OCI-LY7 (cell line): Measurements from ENCODE around the gene ABCB8. TPM values are rescaled to one million over a fixed set of nuclear protein-coding genes. Genes with fewer than 3 reads are reported as not detected.

Experiments
- BruUV-seq: library from RNA; stranded (reverse); fragments of 400-500 nt; replicated peaks from 2 replicates; lab custom pipeline; 2021; lab: Mats Ljungman, UMichigan
- CTCF ChIA-PET: fragments of 300-600 bp; sonication (Branson Sonifier 250); formaldehyde crosslinking; loops from one replicate; lab custom pipeline; 2022; ENCODE audit warnings: antibody characterized with exemption; ENCODE audit not compliant: unreplicated experiment; lab: Charles Lee
- POLR2A ChIA-PET: fragments of 300-600 bp; sonication (Branson Sonifier 250); formaldehyde crosslinking; loops from one replicate; lab custom pipeline; 2022; ENCODE audit warnings: antibody characterized with exemption; lab: Charles Lee
- DNase-seq: peaks from one replicate; pipeline ENCODE4 v3.0.0-alpha.2; 2015; ENCODE audit warnings: low spot score
- H2AFZ ChIP-seq: fragments of 200-600 bp; sonication (generic), shearing (Covaris generic); 2 replicates; pipeline ENCODE4 v1.6.1; 2014; ENCODE audit warnings: mild to moderate bottlenecking, antibody characterized with exemption, low read length, moderate library complexity
- H3K27ac ChIP-seq: fragments of 200-600 bp; sonication (generic); 2 replicates; pipeline ENCODE4 v1.5.1; 2014; ENCODE audit warnings: mixed run types, low read depth, mild to moderate bottlenecking, moderate library complexity, low read length, inconsistent platforms; ENCODE audit not compliant: poor library complexity, severe bottlenecking
- H3K36me3 ChIP-seq: fragments of 200-600 bp; sonication (generic); 2 replicates; pipeline ENCODE4 v1.6.1; 2014; ENCODE audit warnings: mild to moderate bottlenecking, antibody characterized with exemption, low read length, moderate library complexity, mixed read lengths; ENCODE audit not compliant: insufficient read depth
- H3K4me1 ChIP-seq: fragments of 200-600 bp; sonication (generic); 2 replicates; pipeline ENCODE4 v1.5.1; 2014; ENCODE audit warnings: mild to moderate bottlenecking, low read length; ENCODE audit not compliant: insufficient read depth, poor library complexity, severe bottlenecking
- H3K4me2 ChIP-seq: fragments of 200-600 bp; sonication (generic); 2 replicates; pipeline ENCODE4 v1.6.1; 2014; ENCODE audit warnings: mild to moderate bottlenecking, low read length
- H3K4me3 ChIP-seq: fragments of 200-600 bp; sonication (generic); 2 replicates; pipeline ENCODE4 v1.5.1; 2014; ENCODE audit warnings: mild to moderate bottlenecking, low read depth, low read length; ENCODE audit not compliant: poor library complexity, severe bottlenecking
- H3K79me2 ChIP-seq: fragments of 200-600 bp; sonication (generic); 2 replicates; pipeline ENCODE4 v1.6.1; 2016; ENCODE audit warnings: low read depth, mild to moderate bottlenecking, low read length, moderate library complexity, mixed read lengths; ENCODE audit not compliant: insufficient read depth
- H3K9me2 ChIP-seq: fragments of 200-600 bp; sonication (generic); 2 replicates; pipeline ENCODE4 v1.6.1; 2016; ENCODE audit warnings: mild to moderate bottlenecking, low read length, mixed read lengths; ENCODE audit not compliant: insufficient read depth
- H3K9me3 ChIP-seq: fragments of 200-600 bp; sonication (generic); 2 replicates; pipeline ENCODE4 v1.6.1; 2014; ENCODE audit warnings: mild to moderate bottlenecking, mixed run types, low read length, mixed read lengths
- H4K20me1 ChIP-seq: fragments of 200-600 bp; sonication (generic); 2 replicates; pipeline ENCODE4 v1.6.1; 2014; ENCODE audit warnings: mild to moderate bottlenecking, antibody characterized with exemption, low read length, moderate library complexity, mixed read lengths; ENCODE audit not compliant: insufficient read depth
- EZH2phosphoT487 ChIP-seq: fragments of 200-600 bp; sonication (generic); IDR thresholded peaks from 2 replicates; pipeline ENCODE4 v1.6.1; 2018; ENCODE audit warnings: low read depth, borderline replicate concordance, mild to moderate bottlenecking, mixed run types, antibody characterized with exemption, low read length, moderate library complexity, mixed read lengths
- intact Hi-C: fragments of 100-400 bp; cut with micrococcal nuclease; formaldehyde crosslinking; loops from one replicate; pipeline ENCODE4 v1.10.0; 2022; ENCODE audit not compliant: unreplicated experiment
- total RNA-seq, 2 experiments: library from RNA; depleted of rRNA in 1 of 2; stranded (reverse); fragments of >200 nt in 1 of 2; shearing (Covaris generic) in 1 of 2; gene quantifications; 2 replicates each; pipeline ENCODE4 v1.2.3, GENCODE V29; 2014 to 2022
- TF ChIP-seq, protein P1 (sequence below): fragments of 200-600 bp; sonication (generic); conservative IDR thresholded peaks from 2 replicates; pipeline ENCODE4 v1.5.1; 2014; ENCODE audit warnings: mild to moderate bottlenecking, antibody characterized with exemption, low read length, moderate library complexity, mixed read lengths

The ABCB8 gene
- total RNA-seq, 2 experiments from 2014 or later, result 32.0 to 64.7 TPM

DNA sequence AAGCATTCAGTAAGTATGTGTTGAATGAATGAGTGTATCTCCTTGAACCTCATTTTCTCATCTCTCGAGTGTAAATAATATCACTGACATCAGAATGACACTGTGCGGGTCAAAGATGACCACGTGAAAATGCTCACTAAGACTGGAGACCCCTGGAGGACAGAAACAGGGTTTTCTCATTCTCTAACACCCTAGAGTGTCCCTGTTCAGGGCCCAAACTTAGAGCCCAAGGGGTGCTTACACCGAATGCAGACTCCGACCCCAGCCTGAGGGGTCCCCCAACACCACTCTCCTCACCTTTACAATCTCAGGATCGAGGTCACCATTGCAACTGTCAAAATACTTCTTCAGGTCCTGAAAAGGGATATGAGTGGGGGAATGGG lies 28.0 kb downstream of the ABCB8 start:
- peak; percentile 14 for DNase-seq
- Histone ChIP-seq H3K9me3 (no peaks in the 10 kb centered on the region), H3K79me2 (peaks cover 14% of the 10 kb centered on the region; the same call in 1 of the 2 replicates), H2AFZ (no peak overlapping the region), H3K4me3 (no peak overlapping the region), H3K27ac (no peak overlapping the region), H3K4me2 (peak overlapping the region; percentile 88), H3K9me2 (no peaks in the 10 kb centered on the region), H4K20me1 (no peaks in the 10 kb centered on the region), H3K36me3 (no peaks in the 10 kb centered on the region), H3K4me1 (peaks cover 34% of the 10 kb centered on the region)
- BruUV-seq, result no TSS peak
- ChIA-PET CTCF (no interaction called here), POLR2A (no interaction called here)
- TF ChIP-seq, protein P1, sequence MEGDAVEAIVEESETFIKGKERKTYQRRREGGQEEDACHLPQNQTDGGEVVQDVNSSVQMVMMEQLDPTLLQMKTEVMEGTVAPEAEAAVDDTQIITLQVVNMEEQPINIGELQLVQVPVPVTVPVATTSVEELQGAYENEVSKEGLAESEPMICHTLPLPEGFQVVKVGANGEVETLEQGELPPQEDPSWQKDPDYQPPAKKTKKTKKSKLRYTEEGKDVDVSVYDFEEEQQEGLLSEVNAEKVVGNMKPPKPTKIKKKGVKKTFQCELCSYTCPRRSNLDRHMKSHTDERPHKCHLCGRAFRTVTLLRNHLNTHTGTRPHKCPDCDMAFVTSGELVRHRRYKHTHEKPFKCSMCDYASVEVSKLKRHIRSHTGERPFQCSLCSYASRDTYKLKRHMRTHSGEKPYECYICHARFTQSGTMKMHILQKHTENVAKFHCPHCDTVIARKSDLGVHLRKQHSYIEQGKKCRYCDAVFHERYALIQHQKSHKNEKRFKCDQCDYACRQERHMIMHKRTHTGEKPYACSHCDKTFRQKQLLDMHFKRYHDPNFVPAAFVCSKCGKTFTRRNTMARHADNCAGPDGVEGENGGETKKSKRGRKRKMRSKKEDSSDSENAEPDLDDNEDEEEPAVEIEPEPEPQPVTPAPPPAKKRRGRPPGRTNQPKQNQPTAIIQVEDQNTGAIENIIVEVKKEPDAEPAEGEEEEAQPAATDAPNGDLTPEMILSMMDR, result 0 out of 2 replicates have a peak, but pooled peaks have one; percentile 26
- no peak for TF ChIP-seq EZH2phosphoT487
- intact Hi-C loops, result no loop called here

DNA sequence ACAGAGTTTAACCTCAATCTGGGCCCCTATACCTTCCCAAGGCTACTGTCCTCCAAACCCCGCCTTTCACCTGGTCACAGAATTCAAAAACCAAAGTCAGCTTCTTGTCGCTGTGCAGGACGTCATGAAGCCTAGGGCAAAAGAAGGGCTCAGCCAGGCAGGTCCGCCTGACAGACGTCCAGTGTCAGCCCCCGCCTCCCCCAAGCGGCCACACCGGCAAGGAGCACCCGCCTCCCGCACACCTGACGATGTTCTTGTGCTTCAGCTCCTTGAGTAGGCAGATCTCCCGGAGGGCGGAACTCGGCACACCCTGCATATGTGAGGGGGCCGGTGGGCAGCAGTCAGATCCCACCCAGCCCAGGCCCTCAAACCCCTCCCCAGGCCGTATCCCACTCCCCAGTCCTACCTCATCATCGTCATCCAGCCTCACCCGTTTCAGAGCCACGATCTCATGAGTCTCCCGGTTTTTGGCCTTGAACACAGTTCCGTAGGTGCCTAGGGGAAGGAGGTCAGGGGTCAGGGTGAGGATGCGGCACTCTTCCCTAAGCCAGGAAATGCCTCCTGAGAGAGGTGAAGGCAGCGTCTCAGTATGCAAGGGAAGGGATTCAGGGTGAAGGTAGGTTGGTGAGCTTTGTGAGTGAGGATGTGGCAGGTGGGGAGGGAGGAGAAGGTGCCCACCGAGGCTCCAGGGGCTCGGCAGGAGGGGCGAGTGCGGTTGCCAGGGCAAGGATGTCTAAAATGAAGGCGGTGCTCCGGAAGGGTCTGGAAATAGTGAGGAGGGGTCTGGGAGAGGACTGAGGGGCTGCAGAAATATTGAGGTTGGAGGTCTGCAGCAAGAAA lies 28.6 kb downstream of the ABCB8 start:
- peaks cover 40% of the 10 kb centered on the region for H3K4me1 ChIP-seq
- TF ChIP-seq EZH2phosphoT487, result no peak
- TF ChIP-seq, protein P1, result no peak
- ChIA-PET POLR2A (interaction anchor here (0.7 kb wide), 1 partner anchor 52 kb away, joined by 3 read pairs; no protein-coding TSS in a partner anchor), CTCF (interaction anchor here (1.1 kb wide), 1 partner anchor 28 kb away, joined by 4 read pairs; no protein-coding TSS in a partner anchor)
- BruUV-seq, result no TSS peak
- H3K4me2 ChIP-seq, result peak overlapping the region; percentile 88
- H3K79me2 ChIP-seq, result peaks cover 14% of the 10 kb centered on the region; the same call in 1 of the 2 replicates
- DNase-seq, result no peak
- H3K27ac ChIP-seq, result no peak overlapping the region
- H3K9me3 ChIP-seq, result no peaks in the 10 kb centered on the region
- no peaks in the 10 kb centered on the region for H3K9me2 ChIP-seq
- H2AFZ ChIP-seq, result peak overlapping the region; percentile 61; the same call in 1 of the 2 replicates
- H3K36me3 ChIP-seq, result peaks cover 1% of the 10 kb centered on the region
- intact Hi-C loops, result no loop called here
- no peaks in the 10 kb centered on the region for H4K20me1 ChIP-seq
- peak overlapping the region; percentile 98 for H3K4me3 ChIP-seq
